ENCODE data around the gene EPHB3.

GRCh38 chr3:184580376-184580775, 18.8 kb downstream of the EPHB3 start:
- no peak for TF ChIP-seq RARB (CRISPR knock-in tag; IDR thresholded peaks at IDR 0.05)
- no peak for TF ChIP-seq CTCF (IDR thresholded peaks at IDR 0.05)
- no peak for TF ChIP-seq HMGXB4 (CRISPR knock-in tag; IDR thresholded peaks at IDR 0.05; ENCODE audit: borderline replicate concordance)
- no peak for TF ChIP-seq KDM5A (IDR thresholded peaks at IDR 0.05)
